GM18526 (cell line): ENCODE measurements around the gene SMG9.

Source experiments
- POLR2A ChIP-seq: IDR thresholded peaks from 3 replicates; pipeline ENCODE4 v1.6.1; 2011; ENCODE audit not compliant: insufficient read length; ENCODE audit errors: extremely low read depth

SMG9 gene

GRCh38 chr19:43754503-43755255 is at the start of gene SMG9:
TSS of gene SMG9 (minus strand) at chr19:43754962. CDS start at chr19:43750741, 4,221 bp downstream.
- TF ChIP-seq POLR2A, result peak; percentile 74

- TF ChIP-seq POLR2A, result no peak
Measured at GRCh38 chr19:43804432-43804831, 49.7 kb upstream of the SMG9 start.

- TF ChIP-seq POLR2A, result no peak
Measured at GRCh38 chr19:43802216-43802951, 47.6 kb upstream of the SMG9 start, which contains the start of gene LYPD5. TSS of gene LYPD5 (minus strand) at chr19:43802447. CDS start at chr19:43802380, 67 bp downstream.

- no peak for TF ChIP-seq POLR2A
Measured at GRCh38 chr19:43799502-43800142, 44.9 kb upstream of the SMG9 start.

- no peak for TF ChIP-seq POLR2A
Measured at GRCh38 chr19:43798546-43799409, 44.0 kb upstream of the SMG9 start.

- no peak for TF ChIP-seq POLR2A
Measured at GRCh38 chr19:43798026-43798545, 43.3 kb upstream of the SMG9 start.

GRCh38 chr19:43797556-43797955 is 42.8 kb upstream of the SMG9 start:
- no peak for TF ChIP-seq POLR2A

- no peak for TF ChIP-seq POLR2A
Measured at GRCh38 chr19:43797118-43797517, 42.4 kb upstream of the SMG9 start.

GRCh38 chr19:43790587-43790986 is 35.8 kb upstream of the SMG9 start:
- no peak for TF ChIP-seq POLR2A

GRCh38 chr19:43789029-43789428 is 34.3 kb upstream of the SMG9 start:
- TF ChIP-seq POLR2A, result no peak

GRCh38 chr19:43786665-43787064 is 31.9 kb upstream of the SMG9 start:
- TF ChIP-seq POLR2A, result no peak

- no peak for TF ChIP-seq POLR2A
Measured at GRCh38 chr19:43784981-43785808, 30.4 kb upstream of the SMG9 start.

GRCh38 chr19:43784241-43784980 is 29.6 kb upstream of the SMG9 start:
- TF ChIP-seq POLR2A, result no peak

GRCh38 chr19:43783636-43784035 is 28.9 kb upstream of the SMG9 start:
- TF ChIP-seq POLR2A, result no peak
